ENCODE results near the gene STRADB. TPM values are rescaled to one million over a fixed set of nuclear protein-coding genes. Genes with fewer than 3 reads are reported as not detected.
A peak's percentile ranks its signal among the peaks of the same experiment; 100 is the strongest.

STRADB gene
- total and polyA plus RNA-seq, 12 donors = 20.3 to 77.6 (median 54.6) TPM

- Histone ChIP-seq H3K4me3 (peak overlapping the region in 4 of 10 donors; percentile 16 to 31 (median 20)), H3K4me1 (peaks cover 5 to 78% (median 55%) of the 10 kb centered on the region in 9 donors), H3K27ac (peak overlapping the region; percentile 24 to 90 (median 80)), H3K27me3 (no peaks in the 10 kb centered on the region), H3K9me3 (no peaks in the 10 kb centered on the region), H3K36me3 (peaks cover 0 to 13% (median 0%) of the 10 kb centered on the region in 9 donors)
- ATAC-seq = peak; percentile 49 to 90 (median 80)
- no peak for TF ChIP-seq CTCF (IDR thresholded peaks at IDR 0.05)
- intact Hi-C loops (cut with DNase I) = loop anchor here in 2 of 10 donors (5.0 kb wide), 1 partner anchor 38 kb away; the partner anchor contains the start of genes STRADB (in 2 of the 2) and TRAK2 (in 2 of the 2)
- DNase-seq = no peak
- WGBS, 2 donors = 8 to 14% methylated on average over 3 of the region's 3 CpGs
Observed at GRCh38 chr2:201414099-201415023, 37.2 kb upstream of the STRADB start.

GRCh38 chr2:201415149-201415548 lies 36.4 kb upstream of the STRADB start:
- DNase-seq (no peak), ATAC-seq (no peak)
- 5 to 13% methylated on average over 2 of the region's 2 CpGs for WGBS, 2 donors
- Histone ChIP-seq H3K4me3 (no peak overlapping the region), H3K9me3 (no peaks in the 10 kb centered on the region), H3K27ac (peak overlapping the region in 9 of 10 donors; percentile 44 to 90 (median 82)), H3K27me3 (no peaks in the 10 kb centered on the region), H3K4me1 (peaks cover 5 to 78% (median 53%) of the 10 kb centered on the region in 9 donors), H3K36me3 (peaks cover 0 to 20% (median 0%) of the 10 kb centered on the region in 9 donors)
- no peak for TF ChIP-seq CTCF (IDR thresholded peaks at IDR 0.05)
- intact Hi-C loops (cut with DNase I) = no loop called here

DNA sequence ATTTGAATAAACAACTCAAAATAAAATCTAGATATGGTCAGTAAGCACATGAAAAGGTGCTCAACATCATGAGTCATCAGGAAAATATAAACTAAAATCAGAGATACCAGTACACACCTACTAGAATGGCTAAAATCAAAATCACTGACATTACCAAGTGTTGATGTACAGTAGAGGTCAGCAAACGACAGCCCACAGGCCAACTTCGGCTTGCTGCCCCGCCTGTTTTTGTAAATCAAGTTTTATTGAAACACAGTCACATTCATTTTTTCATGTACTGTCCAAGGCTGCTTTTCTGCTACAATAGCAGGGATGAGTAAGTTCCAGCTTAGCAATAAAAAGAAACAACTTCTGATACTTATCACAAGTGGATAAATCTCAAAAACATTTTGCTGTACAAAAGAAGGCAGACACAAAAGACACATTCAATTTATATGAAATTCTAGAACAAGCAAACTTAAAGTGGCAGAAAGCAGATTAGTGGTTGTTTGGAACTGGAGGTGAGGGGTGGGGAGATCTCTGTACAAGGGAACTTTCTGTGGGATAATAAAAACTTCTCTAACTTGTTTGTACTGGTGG lies 32.4 kb upstream of the STRADB start:
- H3K4me3 ChIP-seq = no peak overlapping the region
- ATAC-seq = no peak
- TF ChIP-seq CTCF (IDR thresholded peaks at IDR 0.05) = peak in 6 of 9 donors; percentile 21 to 51 (median 34)
- intact Hi-C loops (cut with DNase I) = no loop called here
- H3K9me3 ChIP-seq = no peaks in the 10 kb centered on the region
- H3K36me3 ChIP-seq = peaks cover 0 to 24% (median 0%) of the 10 kb centered on the region in 9 donors
- DNase-seq = no peak
- no peaks in the 10 kb centered on the region for H3K27me3 ChIP-seq
- WGBS, 2 donors = 41 to 42% methylated on average over 3 of the region's 3 CpGs
- peaks cover 0 to 71% (median 58%) of the 10 kb centered on the region in 9 donors for H3K4me1 ChIP-seq
- H3K27ac ChIP-seq = peak overlapping the region in 7 of 10 donors; percentile 1 to 52 (median 24)

DNA sequence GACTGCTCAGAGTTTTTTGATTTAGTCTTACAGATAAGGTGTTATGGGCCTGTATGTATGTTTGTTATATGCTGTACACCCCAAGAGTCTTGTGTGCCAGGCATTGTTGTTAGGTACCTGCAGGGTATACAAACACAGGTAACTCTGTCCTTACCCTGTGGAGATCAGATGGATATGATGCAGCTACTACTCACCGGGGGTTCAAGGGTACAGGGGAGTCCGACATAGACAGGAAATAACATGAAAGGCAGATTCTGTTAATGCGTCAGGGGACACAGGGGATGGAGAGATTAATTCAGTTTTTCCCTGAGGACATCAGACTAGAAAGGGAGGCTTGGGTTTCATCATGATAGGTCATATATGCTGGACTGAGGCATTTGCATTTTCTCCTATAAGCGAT lies 31.6 kb upstream of the STRADB start:
- no peaks in the 10 kb centered on the region for H3K9me3 ChIP-seq
- no peak for DNase-seq
- TF ChIP-seq CTCF (IDR thresholded peaks at IDR 0.05) = no peak
- H3K27ac ChIP-seq = peak overlapping the region in 4 of 10 donors; percentile 19 to 47 (median 30)
- H3K27me3 ChIP-seq = no peaks in the 10 kb centered on the region
- peaks cover 0 to 71% (median 58%) of the 10 kb centered on the region in 9 donors for H3K4me1 ChIP-seq
- H3K36me3 ChIP-seq = peaks cover 0 to 24% (median 0%) of the 10 kb centered on the region in 9 donors
- no peak overlapping the region for H3K4me3 ChIP-seq
- 78 to 84% methylated on average over 4 of the region's 4 CpGs for WGBS, 2 donors
- peak in 1 of 8 donors; percentile 15 for ATAC-seq
- intact Hi-C loops (cut with DNase I) = no loop called here
